Transverse colon (tissue), 4 donors: ENCODE measurements around the gene FAM9C. TPM values are rescaled to one million over a fixed set of nuclear protein-coding genes. Genes with fewer than 3 reads are reported as not detected.

ENCODE experiments used
- DNase-seq: peaks from one replicate; pipeline ENCODE4 v3.0.0-alpha.2; 2019
- H3K27ac ChIP-seq, 4 donors: fragments of 200-600 bp; sonication (generic); 2 replicates each; pipeline ENCODE4 v1.5.1; 2016 to 2018; ENCODE audit warnings: inconsistent platforms in 4 of 4
- H3K27me3 ChIP-seq: fragments of 200-600 bp; sonication (generic); 2 replicates; pipeline ENCODE4 v1.5.1; 2017; ENCODE audit warnings: inconsistent platforms
- H3K36me3 ChIP-seq, 4 donors: fragments of 200-600 bp; sonication (generic); 2 replicates each; pipeline ENCODE4 v1.5.1; 2017 to 2019; ENCODE audit warnings: inconsistent platforms in 4 of 4
- H3K4me1 ChIP-seq, 4 donors: fragments of 200-600 bp; sonication (generic); 2 replicates each; pipeline ENCODE4 v1.5.1; 2017 to 2020; ENCODE audit warnings: inconsistent platforms in 4 of 4
- H3K4me3 ChIP-seq, 4 donors: fragments of 200-600 bp; sonication (generic); 1 replicate in 1 of 4; 2 replicates in 3 of 4; pipeline versions ENCODE4 v1.5.1 to v1.6.1; 2017 to 2019; ENCODE audit warnings: inconsistent platforms in 4 of 4
- H3K9me3 ChIP-seq, 2 donors: fragments of 200-600 bp; sonication (generic); 2 replicates each; pipeline ENCODE4 v1.5.1; 2017 to 2019; ENCODE audit warnings: inconsistent platforms in 2 of 2
- CTCF ChIP-seq, 5 experiments: fragments of 200-600 bp in 3 of 5; fragments of 450-650 bp in 2 of 5; sonication (generic) in 3 of 5; IDR thresholded peaks; 1 replicate in 2 of 5; 2 replicates in 3 of 5; pipeline ENCODE4 v1.5.1; 2016 to 2017; ENCODE audit warnings: antibody characterized with exemption in 5 of 5, inconsistent platforms in 3 of 5, mild to moderate bottlenecking in 2 of 5, moderate library complexity in 1 of 5
- EP300 ChIP-seq: sonication (generic); formaldehyde crosslinking; IDR thresholded peaks from one replicate; pipeline ENCODE4 v1.6.1; 2017; ENCODE audit warnings: antibody characterized with exemption, low read depth
- POLR2A ChIP-seq: fragments of 450-650 bp; IDR thresholded peaks from one replicate; pipeline ENCODE4 v1.6.1; 2016; ENCODE audit warnings: antibody characterized with exemption, mild to moderate bottlenecking, moderate library complexity
- POLR2AphosphoS5 ChIP-seq, 3 donors: sonication (generic); formaldehyde crosslinking; IDR thresholded peaks; one replicate each; pipeline ENCODE4 v1.6.1; 2016; ENCODE audit warnings: antibody characterized with exemption in 3 of 3
- WGBS, 2 donors: methylation state at CpG; one replicate each; pipeline ENCODE4 v1.1.5; 2018; ENCODE audit warnings: low coverage in 1 of 2; 5-methylcytosine and 5-hydroxymethylcytosine counted together
- in situ Hi-C, 4 donors: fragments of 200-750 bp; cut with MboI; loops; one replicate each; pipeline versions ENCODE4 v1.15.0 to v1.15.1; 2017; ENCODE audit warnings: low sequenced_read_pairs in 3 of 4, low pct_ligation_motif_present in 1 of 4, low pct_unique_long_range_greater_than_20kb in 1 of 4
- intact Hi-C: fragments of 100-400 bp; cut with DNase I; formaldehyde crosslinking; loops from one replicate; pipeline ENCODE4 v1.15.1; 2023; ENCODE audit warnings: low total_unique reads
- total RNA-seq, 4 donors: library from RNA; depleted of rRNA; stranded (reverse); fragments of >200 nt; gene quantifications; one replicate each; pipeline ENCODE4 v1.1.0, GENCODE V29; 2016

The FAM9C gene
- under 1 TPM in 2 of 4 donors, not detected in 2; 0.14 to 0.64 TPM for total RNA-seq

GRCh38 chrX:13044441-13044840, at the start of gene FAM9C:
Gene FAM9C (minus strand): TSS chrX:13044620. CDS start chrX:13043789, 831 bp downstream.
- H3K9me3 ChIP-seq: no peaks in the 10 kb centered on the region
- no peaks in the 10 kb centered on the region for H3K36me3 ChIP-seq
- no peaks in the 10 kb centered on the region for H3K4me1 ChIP-seq
- TF ChIP-seq EP300: no peak
- TF ChIP-seq POLR2A: no peak
- no peak for TF ChIP-seq CTCF (IDR thresholded peaks at IDR 0.05)
- TF ChIP-seq POLR2AphosphoS5 (IDR thresholded peaks at IDR 0.05): no peak
- intact Hi-C loops: no loop called here
- in situ Hi-C loops: no loop called here
- WGBS, 2 donors: 87% methylated on average over 21 of the region's 21 CpGs; no CpG with 5 or more reads in 1 of the 2 donors
- H3K27me3 ChIP-seq: no peaks in the 10 kb centered on the region
- H3K27ac ChIP-seq: no peak within 1 kb of the TSS
- no peak within 1 kb of the TSS for H3K4me3 ChIP-seq
- no peak for DNase-seq

GRCh38 chrX:13093529-13094140, 49.2 kb upstream of the FAM9C start:
- intact Hi-C loops (loop anchor here (10.0 kb wide), 1 partner anchor 59 kb away; no protein-coding TSS in a partner anchor), in situ Hi-C loops (loop anchor here in 2 of 4 donors (10.0 to 25.0 kb wide), 3 partner anchors 106 to 394 kb away; partner anchors contain the start of gene TMSB4X (in 2 of the 2))
- no peak for TF ChIP-seq POLR2A
- no peak for TF ChIP-seq POLR2AphosphoS5 (IDR thresholded peaks at IDR 0.05)
- TF ChIP-seq CTCF (IDR thresholded peaks at IDR 0.05): no peak
- TF ChIP-seq EP300: no peak
- H3K9me3 ChIP-seq: no peaks in the 10 kb centered on the region
- no peaks in the 10 kb centered on the region for H3K27me3 ChIP-seq
- H3K27ac ChIP-seq: peak overlapping the region in 3 of 4 donors; percentile 61 to 83 (median 76)
- 82 to 90% methylated on average over 3 to 6 of the region's 6 CpGs for WGBS, 2 donors
- DNase-seq: no peak
- no peaks in the 10 kb centered on the region for H3K36me3 ChIP-seq
- H3K4me1 ChIP-seq: peaks cover 0 to 35% (median 5%) of the 10 kb centered on the region in 4 donors
- H3K4me3 ChIP-seq: no peak overlapping the region

- in situ Hi-C loops: loop anchor here in 2 of 4 donors (10.0 to 25.0 kb wide), 3 partner anchors 105 to 395 kb away; partner anchors contain the start of gene TMSB4X (in 2 of the 2)
- intact Hi-C loops: loop anchor here (10.0 kb wide), 1 partner anchor 58 kb away; no protein-coding TSS in a partner anchor
These were observed 48.1 kb upstream of the FAM9C start for GRCh38 chrX:13092455-13092941.

More at GRCh38 chrX:13092455-13092941, 48.1 kb upstream of the FAM9C start:
- Histone ChIP-seq H3K4me1 (peaks cover 0 to 35% (median 5%) of the 10 kb centered on the region in 4 donors), H3K27ac (peak overlapping the region; percentile 61 to 83 (median 70)), H3K9me3 (no peaks in the 10 kb centered on the region), H3K36me3 (no peaks in the 10 kb centered on the region), H3K27me3 (no peaks in the 10 kb centered on the region), H3K4me3 (no peak overlapping the region)
- whole genome bisulfite sequencing, 2 donors: 43% methylated on average over 7 of the region's 7 CpGs; no CpG with 5 or more reads in 1 of the 2 donors
- DNase-seq: peak; percentile 75
- TF ChIP-seq POLR2AphosphoS5 (IDR thresholded peaks at IDR 0.05) (peak; percentile 20 to 66 (median 58)), CTCF (IDR thresholded peaks at IDR 0.05) (peak in 3 of 5 experiments; percentile 19 to 50 (median 21)), EP300 (no peak), POLR2A (peak; percentile 34)
